NOMO-1 (cell line): Measurements from ENCODE around the gene AMPD1.

Source experiments
- DNase-seq, 2 experiments: peaks; one replicate each; lab custom pipeline; 2025; ENCODE audit not compliant: unreplicated experiment in 2 of 2; lab: John Stamatoyannopoulos, UW

AMPD1 gene

GRCh38 chr1:114695430-114696058 is at the start of gene AMPD1:
TSS of gene AMPD1 (minus strand) at chr1:114695546. CDS start at chr1:114695471, 75 bp downstream.
- no peak for DNase-seq

- no peak for DNase-seq
These were observed 46.8 kb upstream of the AMPD1 start for GRCh38 chr1:114741963-114742746.

GRCh38 chr1:114740331-114740730 is 45.0 kb upstream of the AMPD1 start:
- no peak for DNase-seq

GRCh38 chr1:114737314-114737849 is 42.0 kb upstream of the AMPD1 start:
- DNase-seq, result no peak

GRCh38 chr1:114735479-114735878 is 40.1 kb upstream of the AMPD1 start:
- DNase-seq, result no peak

GRCh38 chr1:114729782-114730181 is 34.4 kb upstream of the AMPD1 start:
- no peak for DNase-seq

- no peak for DNase-seq
These were observed 33.2 kb upstream of the AMPD1 start for GRCh38 chr1:114728553-114728952.

GRCh38 chr1:114725230-114725629 is 29.9 kb upstream of the AMPD1 start:
- no peak for DNase-seq

GRCh38 chr1:114723915-114724314 is 28.6 kb upstream of the AMPD1 start:
- DNase-seq, result no peak

- DNase-seq, result no peak
These were observed 28.1 kb upstream of the AMPD1 start for GRCh38 chr1:114723457-114723856.

GRCh38 chr1:114720492-114720891 is 25.1 kb upstream of the AMPD1 start:
- no peak for DNase-seq

- DNase-seq, result no peak
These were observed 24.1 kb upstream of the AMPD1 start for GRCh38 chr1:114719424-114719787.

- DNase-seq, result no peak
These were observed 23.5 kb upstream of the AMPD1 start for GRCh38 chr1:114718661-114719423.

GRCh38 chr1:114716304-114717170 is 21.2 kb upstream of the AMPD1 start, which contains the start of gene NRAS:
TSS of gene NRAS (minus strand) at chr1:114716771. CDS start at chr1:114716160, 611 bp downstream.
- peak; percentile 85 to 95 for DNase-seq

GRCh38 chr1:114715952-114716303 is 20.6 kb upstream of the AMPD1 start:
- no peak for DNase-seq

GRCh38 chr1:114712977-114713376 is 17.6 kb upstream of the AMPD1 start:
- DNase-seq, result no peak

- no peak for DNase-seq
These were observed 15.0 kb upstream of the AMPD1 start for GRCh38 chr1:114710360-114710759.

- DNase-seq, result no peak
These were observed 12.3 kb upstream of the AMPD1 start for GRCh38 chr1:114707604-114708003.

GRCh38 chr1:114703242-114703641 is 7.9 kb upstream of the AMPD1 start:
- no peak for DNase-seq

- no peak for DNase-seq
These were observed 7.4 kb upstream of the AMPD1 start for GRCh38 chr1:114702737-114703136.
